K562 (cell line): ENCODE measurements around the gene TAF9. TPM values are rescaled to one million over a fixed set of nuclear protein-coding genes. Genes with fewer than 3 reads are reported as not detected.

Source experiments
- BDP1 ChIP-seq: IDR thresholded peaks from 3 replicates; pipeline ENCODE4 v1.6.1; 2011; ENCODE audit not compliant: insufficient read length, insufficient read depth
- ELF1 ChIP-seq: fragments of 200-800 bp; sonication (Bioruptor generic); IDR thresholded peaks from 2 replicates; pipeline ENCODE4 v1.6.1; 2016; ENCODE audit warnings: missing genetic modification characterization, missing compliant biosample characterization
- FOSL1 ChIP-seq: fragments of 200-800 bp; sonication (Bioruptor generic); conservative IDR thresholded peaks from 2 replicates; pipeline ENCODE4 v1.6.1; 2016; ENCODE audit warnings: missing genetic modification characterization, missing compliant biosample characterization
- FOXK2 ChIP-seq, 2 experiments: fragments of 450-650 bp; IDR thresholded peaks in 1 of 2; conservative IDR thresholded peaks in 1 of 2; 2 replicates each; pipeline ENCODE4 v1.6.1; 2016; ENCODE audit warnings: low read depth in 2 of 2, mild to moderate bottlenecking in 1 of 2
- GTF2E2 ChIP-seq: fragments of 200-800 bp; sonication (Bioruptor generic); IDR thresholded peaks from 2 replicates; pipeline ENCODE4 v1.6.1; 2016; ENCODE audit warnings: missing genetic modification characterization, missing compliant biosample characterization
- HNRNPLL ChIP-seq: fragments of 200-400 bp; formaldehyde crosslinking; IDR thresholded peaks from 2 replicates; pipeline ENCODE4 v1.6.1; 2017; ENCODE audit warnings: low read length, low read depth, mild to moderate bottlenecking; ENCODE audit not compliant: poor library complexity, severe bottlenecking
- KLF1 ChIP-seq: fragments of 450-650 bp; IDR thresholded peaks from 2 replicates; pipeline ENCODE4 v1.6.1; 2016; ENCODE audit warnings: missing genetic modification characterization, missing compliant biosample characterization
- L3MBTL2 ChIP-seq: fragments of 450-650 bp; IDR thresholded peaks from 2 replicates; pipeline ENCODE4 v1.6.1; 2016; ENCODE audit warnings: mild to moderate bottlenecking, moderate library complexity
- LEF1 ChIP-seq: fragments of 450-650 bp; IDR thresholded peaks from 2 replicates; pipeline ENCODE4 v1.6.1; 2016; ENCODE audit warnings: mild to moderate bottlenecking
- MTA1 ChIP-seq: fragments of 450-650 bp; IDR thresholded peaks from 2 replicates; pipeline ENCODE4 v1.6.1; 2017; ENCODE audit warnings: borderline replicate concordance
- RAD21 ChIP-seq, 2 experiments: fragments of 250-450 bp in 1 of 2; fragments of 450-650 bp in 1 of 2; sonication (Bioruptor Pico) in 1 of 2; formaldehyde crosslinking in 1 of 2; IDR thresholded peaks in 1 of 2; conservative IDR thresholded peaks in 1 of 2; 2 replicates each; pipeline versions ENCODE4 v1.4.0 to v1.8.0; 2020 to 2022; ENCODE audit warnings: mild to moderate bottlenecking in 2 of 2, moderate library complexity in 1 of 2
- REST ChIP-seq, 2 experiments: fragments of 450-650 bp; formaldehyde crosslinking in 1 of 2; IDR thresholded peaks; 2 replicates each; pipeline versions ENCODE4 v1.4.0 to v1.6.1; 2014 to 2020; ENCODE audit warnings: mild to moderate bottlenecking in 2 of 2, borderline replicate concordance in 1 of 2, low read depth in 1 of 2
- TCFL5 ChIP-seq: fragments of 250-450 bp; sonication (Bioruptor Pico); conservative IDR thresholded peaks from 2 replicates; pipeline ENCODE4 v1.6.1; 2021; ENCODE audit warnings: mild to moderate bottlenecking, moderate library complexity, matching md5 sums
- ZBTB7A ChIP-seq: IDR thresholded peaks from 2 replicates; pipeline ENCODE4 v1.6.1; 2011; ENCODE audit warnings: low read depth, mild to moderate bottlenecking, low read length, moderate library complexity, borderline replicate concordance; ENCODE audit not compliant: control insufficient read depth
- ZNF143 ChIP-seq: sonication (generic); formaldehyde crosslinking; IDR thresholded peaks from 2 replicates; pipeline ENCODE4 v1.9.0; 2022; ENCODE audit warnings: mild to moderate bottlenecking, missing genetic modification reagents
- polyA plus RNA-seq, 8 experiments: library from polyadenylated mRNA; depleted of rRNA in 4 of 8; stranded (reverse) in 5 of 8; unstranded in 3 of 8; fragments of >200 nt; fragmentation: Nextera tagmentation in 2 of 8; fragmentation: Illumina TruSeq in 1 of 8; extraction: Ambion mirVana in 2 of 8; extraction: Trizol in 1 of 8; gene quantifications; 2 replicates each; pipeline versions ENCODE4 v1.2.1 to v1.2.3, GENCODE V29; 2011 to 2014; ENCODE audit warnings: inconsistent platforms in 1 of 8, missing spikeins in 1 of 8
- total RNA-seq, 7 experiments: library from RNA; depleted of rRNA in 6 of 7; stranded (reverse); fragments of >200 nt in 6 of 7; fragmentation: Illumina TruSeq in 2 of 7; extraction: Trizol in 2 of 7; gene quantifications; 2 replicates each; pipeline versions ENCODE4 v1.2.1 to v1.2.3, GENCODE V29; 2011 to 2021; ENCODE audit warnings: low replicate concordance in 1 of 7
- TF ChIP-seq, protein P1 (sequence below), 2 experiments: fragments of 450-650 bp; IDR thresholded peaks; 2 replicates each; pipeline ENCODE4 v1.6.1; 2016

The TAF9 gene
- total and polyA plus RNA-seq, 9 of the 15 experiments (the other 6 are each of a cell fraction or from before 2014, with no cell fraction given), result 119 to 566 (median 207) TPM

DNA sequence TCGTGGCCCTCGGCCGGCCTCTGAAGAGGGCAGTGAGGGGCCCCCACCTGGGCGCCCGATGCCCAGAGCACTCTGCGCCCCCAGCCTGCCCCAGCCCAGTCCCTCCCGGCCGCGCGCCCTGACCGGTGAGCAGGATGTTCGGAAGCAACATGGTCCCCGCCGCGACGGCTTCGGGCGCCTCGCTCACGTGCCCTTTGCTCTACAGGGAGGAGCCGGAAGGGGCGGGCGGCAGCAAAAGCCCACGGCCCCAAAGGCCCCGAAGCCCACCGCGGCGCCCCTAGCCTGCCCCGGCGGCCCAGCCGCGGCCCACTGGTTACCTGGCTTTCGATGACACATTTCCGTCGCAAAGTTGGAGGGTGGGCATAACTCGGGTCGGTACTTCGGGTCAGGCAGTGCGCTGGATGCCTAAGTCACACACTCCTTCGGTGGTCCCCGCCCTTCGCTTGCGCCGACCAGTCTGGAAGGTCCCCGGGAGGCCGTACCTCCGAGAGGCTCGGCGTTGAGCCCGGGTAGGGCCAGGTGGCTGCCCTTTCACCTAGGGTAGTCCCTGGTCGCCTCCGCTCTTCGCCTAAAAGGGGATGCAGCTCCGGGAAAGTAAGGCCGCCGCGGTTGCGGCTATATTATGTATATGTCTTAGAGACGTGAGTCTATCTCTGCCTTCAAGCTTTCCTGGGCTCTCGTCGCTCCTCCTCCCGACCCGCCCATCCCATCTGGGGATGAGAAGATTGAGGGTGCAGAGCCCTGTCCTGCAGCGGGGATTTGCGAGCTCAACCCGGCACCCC, at the start of gene TAF9, which contains the start of the genes AK6 and RAD17 (continued):
- TF ChIP-seq MTA1 (peak; percentile 97), FOSL1 (tag) (0 out of 2 replicates have a peak, but pooled peaks have one; percentile 37), FOXK2 (conservative IDR thresholded peaks at IDR 0.05 in 1 of 2, IDR thresholded peaks at IDR 0.05 in 1 of 2; ENCODE audit: low read depth in 2 of 2) (peak; percentile 71 to 76), REST (IDR thresholded peaks at IDR 0.05; ENCODE audit: borderline replicate concordance) (no peak; the same call in 1 of the 2 replicates), REST (CRISPR knock-in tag; IDR thresholded peaks at IDR 0.05; ENCODE audit: low read depth) (peak; percentile 81), ZBTB7A (peak; percentile 98), L3MBTL2 (peak; percentile 97), RAD21 (CRISPR knock-in tag; conservative IDR thresholded peaks at IDR 0.05 in 1 of 2, IDR thresholded peaks at IDR 0.05 in 1 of 2) (no peak), KLF1 (tag) (peak; percentile 96), ZNF143 (CRISPR knock-in tag) (no peak), LEF1 (peak; percentile 16; the same call in 1 of the 2 replicates), BDP1 (no peak), HNRNPLL (peak; percentile 86), ELF1 (tag) (peak; percentile 87), GTF2E2 (tag) (peak; percentile 84; the same call in 1 of the 2 replicates), TCFL5 (CRISPR knock-in tag) (0 out of 2 replicates have a peak, but pooled peaks have one; percentile 2)
- TF ChIP-seq, protein P1, sequence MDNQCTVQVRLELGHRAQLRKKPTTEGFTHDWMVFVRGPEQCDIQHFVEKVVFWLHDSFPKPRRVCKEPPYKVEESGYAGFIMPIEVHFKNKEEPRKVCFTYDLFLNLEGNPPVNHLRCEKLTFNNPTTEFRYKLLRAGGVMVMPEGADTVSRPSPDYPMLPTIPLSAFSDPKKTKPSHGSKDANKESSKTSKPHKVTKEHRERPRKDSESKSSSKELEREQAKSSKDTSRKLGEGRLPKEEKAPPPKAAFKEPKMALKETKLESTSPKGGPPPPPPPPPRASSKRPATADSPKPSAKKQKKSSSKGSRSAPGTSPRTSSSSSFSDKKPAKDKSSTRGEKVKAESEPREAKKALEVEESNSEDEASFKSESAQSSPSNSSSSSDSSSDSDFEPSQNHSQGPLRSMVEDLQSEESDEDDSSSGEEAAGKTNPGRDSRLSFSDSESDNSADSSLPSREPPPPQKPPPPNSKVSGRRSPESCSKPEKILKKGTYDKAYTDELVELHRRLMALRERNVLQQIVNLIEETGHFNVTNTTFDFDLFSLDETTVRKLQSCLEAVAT (IDR thresholded peaks at IDR 0.05), result no peak
